Heart right ventricle (tissue), 16 donors: Measurements from ENCODE around the gene STK32A. TPM values are rescaled to one million over a fixed set of nuclear protein-coding genes. Genes with fewer than 3 reads are reported as not detected.
A peak's percentile ranks its signal among the peaks of the same experiment; 100 is the strongest.

ENCODE experiments used
- ATAC-seq, 8 donors: fragments of 200-7000 bp; cut with Tn5 transposase; one replicate each; pipeline ENCODE4 v1.9.1; 2020; ENCODE audit warnings: mild to moderate bottlenecking in 8 of 8, moderate library complexity in 8 of 8, moderate number of reproducible peaks in 1 of 8
- DNase-seq, 2 donors: peaks; one replicate each; pipeline ENCODE4 v3.0.0-alpha.2; 2020
- H3K27ac ChIP-seq, 10 donors: fragments of 200-600 bp; sonication (generic) in 2 of 10; one replicate each; pipeline versions ENCODE4 v1.5.0 to v1.8.0; 2020 to 2022; ENCODE audit warnings: mild to moderate bottlenecking in 3 of 10
- H3K27me3 ChIP-seq, 7 donors: fragments of 200-600 bp; one replicate each; pipeline ENCODE4 v1.8.0; 2021 to 2022; ENCODE audit warnings: mild to moderate bottlenecking in 2 of 7
- H3K36me3 ChIP-seq, 9 donors: fragments of 200-600 bp; sonication (generic) in 1 of 9; one replicate each; pipeline versions ENCODE4 v1.5.0 to v1.8.0; 2020 to 2022; ENCODE audit warnings: mild to moderate bottlenecking in 2 of 9
- H3K4me1 ChIP-seq, 9 donors: fragments of 200-600 bp; sonication (generic) in 1 of 9; one replicate each; pipeline versions ENCODE4 v1.5.0 to v1.8.0; 2020 to 2022; ENCODE audit warnings: mild to moderate bottlenecking in 4 of 9
- H3K4me3 ChIP-seq, 10 donors: fragments of 200-600 bp; sonication (generic) in 2 of 10; one replicate each; pipeline versions ENCODE4 v1.5.0 to v1.8.0; 2020 to 2022; ENCODE audit warnings: mild to moderate bottlenecking in 7 of 10, moderate library complexity in 2 of 10
- H3K9me3 ChIP-seq, 11 donors: fragments of 200-600 bp in 10 of 11; sonication (generic) in 2 of 11; one replicate each; pipeline versions ENCODE4 v1.5.0 to v1.8.0; 2013 to 2022; ENCODE audit warnings: mild to moderate bottlenecking in 2 of 11, control low read depth in 1 of 11, moderate library complexity in 1 of 11
- WGBS, 2 donors: extraction: QIAGEN DNeasy Blood & Tissue Kit; methylation state at CpG; one replicate each; pipeline ENCODE4 v1.1.7; 2013; ENCODE audit warnings: inconsistent platforms in 1 of 2; 5-methylcytosine and 5-hydroxymethylcytosine counted together
- intact Hi-C, 10 donors: fragments of 100-400 bp; cut with DNase I; formaldehyde crosslinking; loops; one replicate each; pipeline versions ENCODE4 v1.11.1 to v1.14.2; 2022
- polyA plus RNA-seq, 2 donors: library from polyadenylated mRNA; stranded (reverse); fragments of 200-250 nt; gene quantifications; one replicate each; pipeline ENCODE4 v1.2.3, GENCODE V29; 2013
- total RNA-seq, 10 donors: library from RNA; stranded (reverse); fragmentation: NEBNext Ultra II Directional in 3 of 10; extraction: Animal tissue kit (Norgen Biotek cat#: 25700) in 3 of 10; gene quantifications; one replicate each; pipeline versions ENCODE4 v1.2.1 to v1.2.4, GENCODE V29; 2021 to 2023
- TF ChIP-seq, protein P1 (sequence below), 9 donors: fragments of 200-600 bp; sonication (generic) in 2 of 9; IDR thresholded peaks; one replicate each; pipeline versions ENCODE4 v1.5.0 to v1.8.0; 2021 to 2022; ENCODE audit warnings: antibody characterized with exemption in 9 of 9, mild to moderate bottlenecking in 5 of 9, moderate library complexity in 1 of 9
- donor health status: Arrhythmogenic right ventricular cardiomyopathy.
- donor health status: ischemic (EF 13 %, LVEDD 7.1; RV severe dilation, severe dysfunction).
- donor health status: healthy with polysubstance abuse.
- donor health status: DM: no; HTN: yes; CAD: no.
- donor health status: DM: no; HTN: no; CAD: no.
- donor health status: ischemic (EF 25% LVEDD 6.9; RV normal size, moderate dysfunction).
- donor health status: ischemic (EF 25% LVEDD 5.7; RV mildly dilated, moderate dysfunction).
- donor health status: healthy.
- donor health status: DM: yes; HTN: yes; CAD: no.
- donor health status: Ischemic cardiomyopathy.
- donor health status: ischemic (EF 35%, LVEDD 5.7; RV mildly dilated, moderate dysfunction).
- donor health status: nonischemic (EF 11% LVEDD 7.7; RV severe dilation, severe dysfunction).
- donor health status: DM: yes; HTN: yes; CAD: no.
- donor health status: PGD.
- donor health status: ischemic (EF 29% LVEDD 5.4; RV normal size, mild dysfunction).
- donor health status: nonischemic (EF 23%, LVEDD 6.1; RV moderate dilation, normal function).

Gene STK32A
- total and polyA plus RNA-seq, 12 donors, result 0.13 to 2.1 (median 0.76) TPM

DNA sequence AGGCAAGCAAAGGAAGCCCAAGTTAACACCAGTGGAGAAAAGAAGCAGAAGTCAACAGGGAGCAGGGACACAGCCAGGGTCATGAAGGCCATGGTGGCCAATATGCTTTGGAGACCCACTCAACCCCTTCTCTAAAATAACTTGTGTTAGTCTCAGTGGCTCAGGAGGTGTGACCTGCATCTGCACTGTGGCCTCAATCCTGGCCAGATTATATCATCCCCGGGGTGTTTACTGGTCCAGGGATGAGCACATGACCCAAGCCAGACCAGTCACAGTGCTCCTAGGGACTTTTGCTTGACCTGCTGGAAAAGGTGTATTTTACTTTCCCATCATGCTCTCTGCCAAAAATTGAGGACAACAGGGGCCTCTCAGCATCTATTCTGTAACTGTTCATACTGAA is 169.9 kb downstream of the STK32A start:
- peaks cover 19 to 57% (median 48%) of the 10 kb centered on the region in 9 donors for H3K4me1 ChIP-seq
- H3K27ac ChIP-seq, result peak overlapping the region; percentile 34 to 89 (median 82)
- peaks cover 0 to 74% (median 16%) of the 10 kb centered on the region in 9 donors for H3K36me3 ChIP-seq
- WGBS, 2 donors, result 95 to 97% methylated on average over 1 of the region's 1 CpG
- peaks cover 0 to 4% (median 0%) of the 10 kb centered on the region in 11 donors for H3K9me3 ChIP-seq
- TF ChIP-seq, protein P1, sequence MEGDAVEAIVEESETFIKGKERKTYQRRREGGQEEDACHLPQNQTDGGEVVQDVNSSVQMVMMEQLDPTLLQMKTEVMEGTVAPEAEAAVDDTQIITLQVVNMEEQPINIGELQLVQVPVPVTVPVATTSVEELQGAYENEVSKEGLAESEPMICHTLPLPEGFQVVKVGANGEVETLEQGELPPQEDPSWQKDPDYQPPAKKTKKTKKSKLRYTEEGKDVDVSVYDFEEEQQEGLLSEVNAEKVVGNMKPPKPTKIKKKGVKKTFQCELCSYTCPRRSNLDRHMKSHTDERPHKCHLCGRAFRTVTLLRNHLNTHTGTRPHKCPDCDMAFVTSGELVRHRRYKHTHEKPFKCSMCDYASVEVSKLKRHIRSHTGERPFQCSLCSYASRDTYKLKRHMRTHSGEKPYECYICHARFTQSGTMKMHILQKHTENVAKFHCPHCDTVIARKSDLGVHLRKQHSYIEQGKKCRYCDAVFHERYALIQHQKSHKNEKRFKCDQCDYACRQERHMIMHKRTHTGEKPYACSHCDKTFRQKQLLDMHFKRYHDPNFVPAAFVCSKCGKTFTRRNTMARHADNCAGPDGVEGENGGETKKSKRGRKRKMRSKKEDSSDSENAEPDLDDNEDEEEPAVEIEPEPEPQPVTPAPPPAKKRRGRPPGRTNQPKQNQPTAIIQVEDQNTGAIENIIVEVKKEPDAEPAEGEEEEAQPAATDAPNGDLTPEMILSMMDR (IDR thresholded peaks at IDR 0.05), result no peak
- DNase-seq (no peak), ATAC-seq (peak in 2 of 8 donors; percentile 1 to 2)
- no peak overlapping the region for H3K4me3 ChIP-seq
- intact Hi-C loops, result loop anchor here in 1 of 10 donors (5.0 kb wide), 1 partner anchor 48 kb away; no protein-coding TSS in a partner anchor
- H3K27me3 ChIP-seq, result no peaks in the 10 kb centered on the region

DNA sequence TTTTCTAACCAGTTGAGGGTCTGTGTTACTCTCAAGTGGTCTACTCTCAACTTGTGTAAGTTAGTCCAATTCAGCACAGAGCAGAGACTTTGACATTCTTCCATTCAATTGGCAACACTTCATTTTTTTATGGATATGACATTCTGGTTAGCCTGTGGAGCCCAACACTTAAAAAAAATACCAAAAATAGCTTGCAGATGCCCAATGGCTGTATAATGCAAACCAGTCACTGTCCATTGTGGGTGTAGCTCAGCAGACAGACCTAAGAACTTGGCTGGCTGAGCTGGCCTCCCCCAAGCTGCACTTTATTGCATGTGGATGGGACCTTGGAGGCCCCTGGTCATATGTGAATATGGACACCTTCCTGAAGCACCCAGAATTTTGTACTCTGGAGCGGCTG is 171.8 kb downstream of the STK32A start:
- intact Hi-C loops, result no loop called here
- Histone ChIP-seq H3K4me3 (no peak overlapping the region), H3K4me1 (peaks cover 19 to 65% (median 48%) of the 10 kb centered on the region in 9 donors), H3K36me3 (peaks cover 0 to 64% (median 9%) of the 10 kb centered on the region in 9 donors), H3K9me3 (peaks cover 0 to 4% (median 0%) of the 10 kb centered on the region in 11 donors), H3K27me3 (no peaks in the 10 kb centered on the region), H3K27ac (peak overlapping the region in 4 of 10 donors; percentile 43 to 55 (median 50))
- WGBS, 2 donors, result 97 to 100% methylated on average over 1 of the region's 1 CpG
- ATAC-seq, result no peak
- no peak for DNase-seq
- TF ChIP-seq, protein P1 (IDR thresholded peaks at IDR 0.05), result no peak

DNA sequence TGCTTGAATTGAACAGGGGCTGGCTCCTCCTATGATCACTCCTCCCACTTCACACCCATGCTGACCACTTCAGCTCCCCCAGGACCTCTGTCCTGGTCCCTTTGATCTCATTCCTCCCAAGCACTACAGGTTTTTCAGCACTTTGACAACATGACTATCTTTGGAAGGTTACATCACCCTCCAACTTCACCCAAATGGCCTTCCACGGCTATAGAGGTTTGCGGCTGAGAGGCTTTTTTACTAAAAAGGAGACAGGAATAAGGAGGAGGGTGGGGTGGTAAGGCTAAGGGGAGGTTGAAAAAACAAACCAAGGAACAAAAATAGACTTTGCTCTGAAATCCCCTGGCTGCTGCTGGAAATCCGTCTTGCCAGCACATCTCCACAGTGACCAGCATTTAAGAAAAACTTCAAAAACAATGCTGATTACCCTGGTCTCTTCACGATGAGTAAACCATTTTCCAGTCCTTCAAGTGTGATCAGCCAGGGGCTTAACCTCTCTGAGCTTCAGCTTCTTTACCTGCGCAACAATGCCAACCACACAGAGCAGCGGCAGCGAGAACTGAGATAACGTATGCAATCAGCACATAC is 172.4 kb downstream of the STK32A start:
- Histone ChIP-seq H3K27me3 (no peaks in the 10 kb centered on the region), H3K4me3 (no peak overlapping the region), H3K27ac (peak overlapping the region in 4 of 10 donors; percentile 43 to 55 (median 50)), H3K36me3 (peaks cover 0 to 64% (median 9%) of the 10 kb centered on the region in 9 donors), H3K9me3 (peaks cover 0 to 4% (median 0%) of the 10 kb centered on the region in 11 donors), H3K4me1 (peaks cover 19 to 70% (median 48%) of the 10 kb centered on the region in 9 donors)
- intact Hi-C loops, result no loop called here
- no peak for DNase-seq
- WGBS, 2 donors, result 29 to 40% methylated on average over 8 of the region's 8 CpGs
- TF ChIP-seq, protein P1 (IDR thresholded peaks at IDR 0.05), result no peak
- ATAC-seq, result peak in 4 of 8 donors; percentile 12 to 39 (median 14)

DNA sequence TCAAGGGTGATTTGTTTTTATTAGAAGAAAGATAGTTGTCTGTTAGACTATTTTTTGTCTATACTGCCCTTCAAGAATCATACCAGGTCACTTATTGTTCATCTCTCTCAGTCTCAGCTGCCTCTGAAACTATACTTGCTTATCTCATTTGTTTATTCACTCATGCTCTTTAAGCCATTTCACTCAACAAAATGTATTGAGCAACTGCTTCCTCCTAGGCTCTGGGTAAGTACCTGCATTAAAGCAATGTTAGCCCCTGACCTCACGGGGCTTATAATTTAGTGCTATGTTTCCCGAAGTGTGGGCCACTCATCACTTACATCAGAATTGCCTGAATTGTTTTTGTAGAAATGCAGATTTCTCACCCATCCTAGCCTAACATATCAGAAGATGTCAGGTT is 174.2 kb downstream of the STK32A start:
- no peak for ATAC-seq
- intact Hi-C loops, result no loop called here

More for the DNA sequence above, 174.2 kb downstream of the STK32A start:
- peaks cover 0 to 82% (median 9%) of the 10 kb centered on the region in 9 donors for H3K36me3 ChIP-seq
- H3K9me3 ChIP-seq, result no peaks in the 10 kb centered on the region
- no peak overlapping the region for H3K4me3 ChIP-seq
- 95 to 97% methylated on average over 2 of the region's 2 CpGs for WGBS, 2 donors
- peak overlapping the region in 1 of 10 donors; percentile 4 for H3K27ac ChIP-seq
- DNase-seq, result no peak
- H3K4me1 ChIP-seq, result peaks cover 17 to 60% (median 36%) of the 10 kb centered on the region in 9 donors
- TF ChIP-seq, protein P1 (IDR thresholded peaks at IDR 0.05), result no peak
- H3K27me3 ChIP-seq, result no peaks in the 10 kb centered on the region
